Measurements from ENCODE around the gene FCRL5. TPM values are rescaled to one million over a fixed set of nuclear protein-coding genes. Genes with fewer than 3 reads are reported as not detected.

The FCRL5 gene
- total RNA-seq, 4 donors from 2014 or later: 0.21 to 0.30 TPM; not detected in 2

DNA sequence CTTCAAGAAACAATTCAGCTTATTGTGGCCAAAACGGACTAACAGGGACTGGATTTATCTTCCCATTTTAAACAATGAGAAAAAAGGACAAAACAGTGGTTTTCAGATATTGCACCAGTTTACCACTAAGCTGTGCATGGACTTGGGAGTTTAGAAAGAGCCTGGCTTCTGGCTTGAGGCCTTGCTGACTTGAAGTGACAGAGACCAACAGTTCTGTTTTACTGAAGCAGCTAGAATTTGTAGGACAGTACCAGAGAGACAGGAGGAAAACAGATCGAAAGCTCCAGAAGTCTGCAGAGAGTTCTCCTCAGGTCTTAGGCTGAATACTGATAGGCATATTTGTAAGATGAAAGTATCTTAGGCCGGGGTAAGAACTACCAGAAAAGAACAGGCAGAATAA is 25.1 kb upstream of the FCRL5 start:
- Histone ChIP-seq H3K9me3 (no peaks in the 10 kb centered on the region), H3K4me1 (no peaks in the 10 kb centered on the region), H3K27ac (no peak overlapping the region), H3K27me3 (no peaks in the 10 kb centered on the region), H3K36me3 (no peaks in the 10 kb centered on the region), H3K4me3 (no peak overlapping the region)
- WGBS, 2 donors: 70 to 76% methylated on average over 3 of the region's 3 CpGs
- TF ChIP-seq POLR2A (IDR thresholded peaks at IDR 0.05) (no peak), EP300 (IDR thresholded peaks at IDR 0.05) (no peak)
- TF ChIP-seq, protein P1, sequence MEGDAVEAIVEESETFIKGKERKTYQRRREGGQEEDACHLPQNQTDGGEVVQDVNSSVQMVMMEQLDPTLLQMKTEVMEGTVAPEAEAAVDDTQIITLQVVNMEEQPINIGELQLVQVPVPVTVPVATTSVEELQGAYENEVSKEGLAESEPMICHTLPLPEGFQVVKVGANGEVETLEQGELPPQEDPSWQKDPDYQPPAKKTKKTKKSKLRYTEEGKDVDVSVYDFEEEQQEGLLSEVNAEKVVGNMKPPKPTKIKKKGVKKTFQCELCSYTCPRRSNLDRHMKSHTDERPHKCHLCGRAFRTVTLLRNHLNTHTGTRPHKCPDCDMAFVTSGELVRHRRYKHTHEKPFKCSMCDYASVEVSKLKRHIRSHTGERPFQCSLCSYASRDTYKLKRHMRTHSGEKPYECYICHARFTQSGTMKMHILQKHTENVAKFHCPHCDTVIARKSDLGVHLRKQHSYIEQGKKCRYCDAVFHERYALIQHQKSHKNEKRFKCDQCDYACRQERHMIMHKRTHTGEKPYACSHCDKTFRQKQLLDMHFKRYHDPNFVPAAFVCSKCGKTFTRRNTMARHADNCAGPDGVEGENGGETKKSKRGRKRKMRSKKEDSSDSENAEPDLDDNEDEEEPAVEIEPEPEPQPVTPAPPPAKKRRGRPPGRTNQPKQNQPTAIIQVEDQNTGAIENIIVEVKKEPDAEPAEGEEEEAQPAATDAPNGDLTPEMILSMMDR (IDR thresholded peaks at IDR 0.05): no peak
- DNase-seq (ENCODE audit: low spot score in 2 of 2): no peak

DNA sequence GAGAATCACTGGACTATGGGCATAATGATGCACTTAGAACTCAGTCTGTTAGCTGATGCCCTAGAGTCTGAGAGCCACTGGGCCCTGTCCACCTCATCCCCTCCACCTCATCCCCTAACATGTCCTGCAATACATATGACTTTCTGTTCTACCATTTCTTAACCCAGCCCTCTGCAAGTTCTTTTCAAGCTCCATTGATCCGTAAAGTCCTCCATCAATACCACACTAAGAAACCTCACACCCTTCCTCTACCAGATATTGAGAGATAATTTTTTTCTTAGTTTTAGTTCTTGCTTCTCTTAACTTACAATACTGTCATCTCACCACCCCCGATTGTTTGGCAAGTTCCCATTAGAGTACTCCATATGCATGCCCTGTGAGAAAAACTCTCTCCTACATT is 23.4 kb upstream of the FCRL5 start:
- H3K9me3 ChIP-seq: no peaks in the 10 kb centered on the region
- H3K4me1 ChIP-seq: no peaks in the 10 kb centered on the region
- H3K4me3 ChIP-seq: no peak overlapping the region
- 88 to 93% methylated on average over 2 of the region's 2 CpGs for WGBS, 2 donors
- no peaks in the 10 kb centered on the region for H3K36me3 ChIP-seq
- no peak overlapping the region for H3K27ac ChIP-seq
- no peak for DNase-seq (ENCODE audit: low spot score in 2 of 2)
- H3K27me3 ChIP-seq: no peaks in the 10 kb centered on the region
- TF ChIP-seq EP300 (IDR thresholded peaks at IDR 0.05) (no peak), POLR2A (IDR thresholded peaks at IDR 0.05) (no peak)
- TF ChIP-seq, protein P1 (IDR thresholded peaks at IDR 0.05): no peak

DNA sequence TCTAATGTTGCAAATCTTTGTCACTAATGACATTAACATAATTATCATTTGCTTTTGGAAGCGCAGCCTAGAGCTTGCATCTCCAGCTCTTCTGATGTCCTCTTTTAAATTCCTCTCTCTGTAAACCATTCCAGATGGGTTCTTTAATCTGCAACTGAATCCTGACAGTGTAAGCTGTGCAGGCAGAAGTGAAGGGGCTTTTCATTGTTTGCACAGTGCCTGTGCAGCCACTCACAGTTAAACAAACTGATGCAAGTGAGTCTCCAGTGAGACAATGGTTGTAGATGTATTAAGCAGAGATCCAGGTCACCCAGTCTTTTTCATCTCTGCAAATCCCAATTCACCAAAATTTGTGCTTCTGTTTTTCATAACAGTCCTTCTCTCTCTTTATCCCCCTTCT is 22.5 kb upstream of the FCRL5 start:
- no peaks in the 10 kb centered on the region for H3K27me3 ChIP-seq
- DNase-seq (ENCODE audit: low spot score in 2 of 2): no peak
- 58 to 79% methylated on average over 1 of the region's 1 CpG for WGBS, 2 donors
- no peaks in the 10 kb centered on the region for H3K4me1 ChIP-seq
- H3K9me3 ChIP-seq: no peaks in the 10 kb centered on the region
- no peaks in the 10 kb centered on the region for H3K36me3 ChIP-seq
- no peak overlapping the region for H3K4me3 ChIP-seq
- no peak overlapping the region for H3K27ac ChIP-seq
- TF ChIP-seq EP300 (IDR thresholded peaks at IDR 0.05) (no peak), POLR2A (IDR thresholded peaks at IDR 0.05) (no peak)
- TF ChIP-seq, protein P1 (IDR thresholded peaks at IDR 0.05): no peak

DNA sequence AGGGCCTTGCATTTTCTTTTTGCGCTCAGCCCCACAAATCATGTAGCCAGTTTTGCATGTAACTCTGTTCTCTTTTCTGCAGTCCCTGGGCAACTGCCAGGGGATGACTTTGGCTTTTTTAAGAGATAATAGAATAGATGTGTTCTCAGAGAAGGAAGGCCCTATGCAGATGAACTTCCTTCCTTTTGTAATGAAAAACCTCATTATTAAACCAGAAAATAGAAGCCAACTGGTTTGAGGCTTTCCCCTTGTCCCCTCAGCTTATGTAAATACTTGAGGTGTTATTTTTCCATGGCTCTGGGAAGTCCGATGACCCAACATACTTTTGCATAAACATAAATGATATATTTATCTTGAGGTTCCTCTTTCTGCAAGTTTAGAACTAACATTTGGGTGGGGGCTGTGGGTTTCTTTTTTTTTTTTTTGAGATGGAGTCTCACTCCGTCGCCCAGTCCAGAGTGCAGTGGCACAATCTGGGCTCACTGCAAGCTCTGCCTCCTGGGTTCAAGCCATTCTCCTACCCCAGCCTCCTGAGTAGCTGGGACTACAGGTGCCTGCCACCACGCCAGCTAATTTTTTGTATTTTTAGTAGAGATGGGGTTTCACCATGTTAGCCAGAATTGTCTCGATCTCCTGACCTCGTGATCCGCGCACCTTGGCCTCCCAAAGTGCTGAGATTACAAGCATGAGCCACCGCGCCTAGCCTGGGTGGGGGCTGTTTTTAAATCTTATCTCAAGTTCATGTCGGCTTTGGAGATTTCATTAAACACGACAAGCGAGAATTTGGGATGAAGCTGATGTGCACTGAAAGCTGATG is 14.4 kb upstream of the FCRL5 start:
- Histone ChIP-seq H3K36me3 (no peaks in the 10 kb centered on the region), H3K4me3 (no peak overlapping the region), H3K27me3 (no peaks in the 10 kb centered on the region), H3K27ac (no peak overlapping the region), H3K9me3 (no peaks in the 10 kb centered on the region), H3K4me1 (no peaks in the 10 kb centered on the region)
- TF ChIP-seq POLR2A (IDR thresholded peaks at IDR 0.05): no peak
- TF ChIP-seq, protein P1 (IDR thresholded peaks at IDR 0.05): no peak
- TF ChIP-seq EP300 (IDR thresholded peaks at IDR 0.05): no peak
- 80 to 85% methylated on average over 14 of the region's 14 CpGs for WGBS, 2 donors
- DNase-seq (ENCODE audit: low spot score in 2 of 2): no peak

DNA sequence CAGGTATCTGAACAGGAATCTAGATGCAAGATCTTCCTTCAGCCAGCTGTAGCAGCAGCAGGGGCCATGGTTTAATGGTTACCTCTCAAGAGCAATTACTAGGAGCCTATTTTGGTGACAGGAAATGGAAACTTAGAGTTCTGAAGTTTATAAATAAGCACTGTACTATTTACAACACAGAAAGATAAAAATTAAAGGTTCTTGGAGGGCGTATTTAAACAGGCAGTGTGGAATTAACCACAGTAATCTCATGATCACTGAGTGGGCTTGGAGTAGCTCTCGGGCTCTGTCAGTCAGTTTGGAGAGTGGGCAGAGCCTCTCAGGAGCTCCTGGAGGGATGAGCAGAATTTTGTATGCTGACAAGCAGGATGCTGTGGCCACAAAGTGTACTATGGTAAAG is 10.2 kb upstream of the FCRL5 start:
- TF ChIP-seq EP300 (IDR thresholded peaks at IDR 0.05): no peak
- no peak for TF ChIP-seq POLR2A (IDR thresholded peaks at IDR 0.05)
- TF ChIP-seq, protein P1 (IDR thresholded peaks at IDR 0.05): no peak
- Histone ChIP-seq H3K27me3 (no peaks in the 10 kb centered on the region), H3K27ac (no peak overlapping the region), H3K36me3 (no peaks in the 10 kb centered on the region), H3K4me1 (no peaks in the 10 kb centered on the region), H3K4me3 (no peak overlapping the region), H3K9me3 (no peaks in the 10 kb centered on the region)
- WGBS, 2 donors: 42 to 65% methylated on average over 2 of the region's 2 CpGs
- DNase-seq (ENCODE audit: low spot score in 2 of 2): no peak
